Spleen (tissue), 11 donors: Measurements from ENCODE around the gene PEDS1. TPM values are rescaled to one million over a fixed set of nuclear protein-coding genes. Genes with fewer than 3 reads are reported as not detected.

Experiments
- DNase-seq: peaks from one replicate; pipeline ENCODE4 v3.0.0-alpha.2; 2020
- H3K27ac ChIP-seq, 8 donors: fragments of 200-600 bp; sonication (generic) in 7 of 8; 1 replicate in 4 of 8; 2 replicates in 4 of 8; pipeline versions ENCODE4 v1.5.0 to v1.8.0; 2016 to 2021; ENCODE audit warnings: inconsistent platforms in 4 of 8, mild to moderate bottlenecking in 4 of 8, moderate library complexity in 1 of 8
- H3K27me3 ChIP-seq, 7 donors: fragments of 200-600 bp; sonication (generic) in 6 of 7; replicated peaks in 1 of 7; 1 replicate in 4 of 7; 2 replicates in 3 of 7; pipeline versions ENCODE4 v1.5.0 to v1.8.0; 2016 to 2021; ENCODE audit warnings: inconsistent platforms in 3 of 7, mild to moderate bottlenecking in 1 of 7
- H3K36me3 ChIP-seq, 6 donors: fragments of 200-600 bp; sonication (generic) in 5 of 6; 1 replicate in 4 of 6; 2 replicates in 2 of 6; pipeline versions ENCODE4 v1.5.0 to v1.8.0; 2016 to 2021; ENCODE audit warnings: inconsistent platforms in 2 of 6
- H3K4me1 ChIP-seq, 6 donors: fragments of 200-600 bp; sonication (generic) in 5 of 6; 1 replicate in 3 of 6; 2 replicates in 3 of 6; pipeline versions ENCODE4 v1.5.0 to v1.8.0; 2016 to 2021; ENCODE audit warnings: inconsistent platforms in 3 of 6
- H3K4me3 ChIP-seq, 8 donors: fragments of 200-600 bp; sonication (generic) in 7 of 8; 1 replicate in 4 of 8; 2 replicates in 4 of 8; pipeline versions ENCODE4 v1.5.0 to v1.8.0; 2016 to 2021; ENCODE audit warnings: inconsistent platforms in 4 of 8, mild to moderate bottlenecking in 4 of 8, moderate library complexity in 2 of 8
- H3K9me3 ChIP-seq, 8 donors: fragments of 200-600 bp; sonication (generic) in 7 of 8; 1 replicate in 4 of 8; 2 replicates in 4 of 8; pipeline versions ENCODE4 v1.5.0 to v1.8.0; 2016 to 2021; ENCODE audit warnings: inconsistent platforms in 4 of 8
- CTCF ChIP-seq, 11 experiments: fragments of 200-600 bp in 7 of 11; fragments of 450-650 bp in 4 of 11; sonication (generic) in 4 of 11; IDR thresholded peaks in 8 of 11; conservative IDR thresholded peaks in 3 of 11; 1 replicate in 7 of 11; 2 replicates in 4 of 11; pipeline versions ENCODE4 v1.4.0 to v1.8.0; 2016 to 2021; ENCODE audit warnings: antibody characterized with exemption in 11 of 11, inconsistent platforms in 4 of 11, mild to moderate bottlenecking in 1 of 11
- POLR2A ChIP-seq, 3 donors: fragments of 450-650 bp; IDR thresholded peaks; one replicate each; pipeline ENCODE4 v1.5.1; 2017; ENCODE audit warnings: antibody characterized with exemption in 3 of 3, mild to moderate bottlenecking in 1 of 3
- POLR2AphosphoS5 ChIP-seq, 3 donors: sonication (generic); formaldehyde crosslinking; IDR thresholded peaks; one replicate each; pipeline ENCODE4 v1.5.1; 2017; ENCODE audit warnings: antibody characterized with exemption in 3 of 3
- WGBS, 5 donors: extraction: QIAGEN DNeasy Blood & Tissue Kit in 3 of 5; methylation state at CpG; one replicate each; pipeline versions ENCODE4 v1.1.5 to v1.1.7; 2013 to 2018; 5-methylcytosine and 5-hydroxymethylcytosine counted together
- intact Hi-C: fragments of 100-400 bp; cut with DNase I; formaldehyde crosslinking; loops from one replicate; pipeline ENCODE4 v1.15.0; 2023; ENCODE audit warnings: low total_unique reads
- polyA plus RNA-seq, 3 donors: library from polyadenylated mRNA; stranded (reverse); fragments of 200-250 nt; gene quantifications; one replicate each; pipeline ENCODE4 v1.2.1, GENCODE V29; 2013
- total RNA-seq, 7 donors: library from RNA; depleted of rRNA in 3 of 7; stranded (reverse); fragments of >200 nt in 3 of 7; fragmentation: NEBNext Ultra II Directional in 4 of 7; extraction: Animal tissue kit (Norgen Biotek cat#: 25700) in 4 of 7; gene quantifications; one replicate each; pipeline versions ENCODE4 v1.1.0 to v1.2.1, GENCODE V29; 2016 to 2021
- donor health status: healthy with polysubstance abuse.
- donor health status: DM: no; HTN: no; CAD: no; lungs with moderate emphysema.
- donor health status: DM: no; HTN: no; CAD: no.
- donor health status: Bipolar disorder and iron deficiency.
- donor health status: healthy.
- donor health status: DM: no; HTN: no; CAD: no.
- donor health status: DM: yes; HTN: yes; CAD: no.

Gene PEDS1
- total and polyA plus RNA-seq, 10 donors: 9.6 to 24.8 (median 15.7) TPM

GRCh38 chr20:50122763-50123162 is 30.8 kb downstream of the PEDS1 start:
- Histone ChIP-seq H3K27ac (no peak overlapping the region), H3K36me3 (peaks cover 3 to 58% (median 40%) of the 10 kb centered on the region in 6 donors), H3K4me1 (peaks cover 0 to 25% (median 2%) of the 10 kb centered on the region in 6 donors), H3K9me3 (no peaks in the 10 kb centered on the region), H3K27me3 (no peaks in the 10 kb centered on the region), H3K4me3 (no peak overlapping the region)
- no peak for TF ChIP-seq CTCF (IDR thresholded peaks at IDR 0.05 in 8 of 11, conservative IDR thresholded peaks at IDR 0.05 in 3 of 11)
- no peak for DNase-seq
- WGBS, 5 donors: 77 to 96% (median 95%) methylated on average over 4 of the region's 4 CpGs
- intact Hi-C loops: loop anchor here (5.0 kb wide), 1 partner anchor 45 kb away; no protein-coding TSS in a partner anchor

GRCh38 chr20:50121858-50122271 is 31.7 kb downstream of the PEDS1 start:
- TF ChIP-seq POLR2AphosphoS5 (IDR thresholded peaks at IDR 0.05) (no peak), POLR2A (IDR thresholded peaks at IDR 0.05) (no peak), CTCF (IDR thresholded peaks at IDR 0.05 in 8 of 11, conservative IDR thresholded peaks at IDR 0.05 in 3 of 11) (no peak)
- Histone ChIP-seq H3K4me1 (peaks cover 0 to 24% (median 2%) of the 10 kb centered on the region in 6 donors), H3K27me3 (no peaks in the 10 kb centered on the region), H3K4me3 (no peak overlapping the region), H3K36me3 (peaks cover 0 to 49% (median 32%) of the 10 kb centered on the region in 6 donors), H3K27ac (no peak overlapping the region), H3K9me3 (no peaks in the 10 kb centered on the region)
- no peak for DNase-seq
- intact Hi-C loops: loop anchor here (5.0 kb wide), 1 partner anchor 45 kb away; no protein-coding TSS in a partner anchor
- WGBS, 5 donors: 93 to 95% (median 94%) methylated on average over 4 of the region's 4 CpGs

GRCh38 chr20:50120935-50121693 is 32.4 kb downstream of the PEDS1 start:
- peak; percentile 87 for DNase-seq
- intact Hi-C loops: loop anchor here (5.0 kb wide), 1 partner anchor 46 kb away; no protein-coding TSS in a partner anchor
- no peak overlapping the region for H3K27ac ChIP-seq

More at GRCh38 chr20:50120935-50121693, 32.4 kb downstream of the PEDS1 start:
- no peak overlapping the region for H3K4me3 ChIP-seq
- TF ChIP-seq POLR2A (IDR thresholded peaks at IDR 0.05): no peak
- TF ChIP-seq CTCF (IDR thresholded peaks at IDR 0.05 in 8 of 11, conservative IDR thresholded peaks at IDR 0.05 in 3 of 11): peak; percentile 63 to 92 (median 82)
- TF ChIP-seq POLR2AphosphoS5 (IDR thresholded peaks at IDR 0.05): peak in 2 of 3 donors; percentile 55 to 61
- H3K4me1 ChIP-seq: peaks cover 0 to 27% (median 8%) of the 10 kb centered on the region in 6 donors
- H3K9me3 ChIP-seq: no peaks in the 10 kb centered on the region
- peaks cover 0 to 41% (median 25%) of the 10 kb centered on the region in 6 donors for H3K36me3 ChIP-seq
- H3K27me3 ChIP-seq: no peaks in the 10 kb centered on the region
- 47 to 60% (median 55%) methylated on average over 9 of the region's 9 CpGs for WGBS, 5 donors
